Activated T-helper 1 cell treated with anti-CD3 and anti-CD28 coated beads, Interleukin-12 subunit alpha, Interleukin-12 subunit beta, Interleukin-2, Interleukin-4 antibody, amounts not matched to agents 30 ng/mL and 10 ng/mL and 1 ng/mL, durations not matched to agents 14 hours and 24 hours and 36 hours (primary cell): ENCODE data around the gene PATZ1. TPM values are rescaled to one million over a fixed set of nuclear protein-coding genes. Genes with fewer than 3 reads are reported as not detected.
"Not testable (repeated sequence)": the region's sequence is repeated elsewhere in the genome, so short reads cannot be mapped to it uniquely, and the experiment has no call there.

Experiments used
- DNase-seq: peaks from one replicate; pipeline ENCODE4 v3.0.0; 2021; ENCODE audit warnings: low spot score
- H3K27ac Mint-ChIP-seq: one replicate; pipeline ENCODE4 v1.8.0; 2021; ENCODE audit warnings: mild to moderate bottlenecking, mixed read lengths
- H3K27me3 Mint-ChIP-seq: one replicate; pipeline ENCODE4 v1.8.0; 2022; ENCODE audit warnings: mild to moderate bottlenecking, moderate library complexity, mixed read lengths; ENCODE audit not compliant: insufficient read depth
- H3K36me3 Mint-ChIP-seq: one replicate; pipeline ENCODE4 v1.8.0; 2021; ENCODE audit warnings: low read depth, mixed read lengths
- H3K4me1 Mint-ChIP-seq: one replicate; pipeline ENCODE4 v1.8.0; 2021; ENCODE audit warnings: low read depth, mixed read lengths
- H3K4me3 Mint-ChIP-seq: one replicate; pipeline ENCODE4 v1.8.0; 2021; ENCODE audit warnings: mild to moderate bottlenecking, moderate library complexity, mixed read lengths
- H3K9me3 Mint-ChIP-seq: one replicate; pipeline ENCODE4 v1.8.0; 2021; ENCODE audit warnings: mixed read lengths
- intact Hi-C: fragments of 100-400 bp; cut with micrococcal nuclease; formaldehyde crosslinking; loops from one replicate; pipeline ENCODE4 v1.15.1; 2024
- total RNA-seq: library from RNA; stranded (reverse); gene quantifications from 2 replicates; pipeline ENCODE4 v1.2.3, GENCODE V29; 2022

Gene PATZ1, protein sequence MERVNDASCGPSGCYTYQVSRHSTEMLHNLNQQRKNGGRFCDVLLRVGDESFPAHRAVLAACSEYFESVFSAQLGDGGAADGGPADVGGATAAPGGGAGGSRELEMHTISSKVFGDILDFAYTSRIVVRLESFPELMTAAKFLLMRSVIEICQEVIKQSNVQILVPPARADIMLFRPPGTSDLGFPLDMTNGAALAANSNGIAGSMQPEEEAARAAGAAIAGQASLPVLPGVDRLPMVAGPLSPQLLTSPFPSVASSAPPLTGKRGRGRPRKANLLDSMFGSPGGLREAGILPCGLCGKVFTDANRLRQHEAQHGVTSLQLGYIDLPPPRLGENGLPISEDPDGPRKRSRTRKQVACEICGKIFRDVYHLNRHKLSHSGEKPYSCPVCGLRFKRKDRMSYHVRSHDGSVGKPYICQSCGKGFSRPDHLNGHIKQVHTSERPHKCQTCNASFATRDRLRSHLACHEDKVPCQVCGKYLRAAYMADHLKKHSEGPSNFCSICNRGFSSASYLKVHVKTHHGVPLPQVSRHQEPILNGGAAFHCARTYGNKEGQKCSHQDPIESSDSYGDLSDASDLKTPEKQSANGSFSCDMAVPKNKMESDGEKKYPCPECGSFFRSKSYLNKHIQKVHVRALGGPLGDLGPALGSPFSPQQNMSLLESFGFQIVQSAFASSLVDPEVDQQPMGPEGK
- total RNA-seq: 29.5 and 31.5 TPM in 2 replicates

DNA sequence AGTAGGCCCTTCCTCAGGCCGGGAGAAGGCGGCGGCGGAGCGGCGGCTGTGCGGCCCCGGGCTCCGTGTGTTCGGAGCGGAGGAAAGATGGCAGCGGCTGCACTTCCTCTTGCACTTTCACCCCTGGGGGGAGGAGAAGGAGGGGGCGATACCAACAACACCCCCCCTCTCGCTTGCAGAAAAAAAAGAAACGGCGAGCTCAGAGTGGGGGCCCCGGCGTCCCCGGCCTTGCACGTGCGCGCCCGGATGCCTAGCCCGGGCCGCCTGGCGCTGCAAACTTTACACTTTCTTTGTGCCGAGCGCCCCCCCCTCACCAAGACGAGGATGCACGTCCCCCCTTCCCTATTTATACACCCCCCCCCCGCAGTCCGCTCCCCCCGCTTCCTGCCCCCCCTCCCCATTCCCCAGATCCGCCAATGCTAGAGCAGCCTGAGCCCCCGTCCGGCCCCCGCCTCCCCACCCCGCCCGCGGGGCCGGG lies at the start of gene PATZ1:
Gene PATZ1 (minus strand): TSS at position 92 of the 478 bp plus-strand sequence. CDS start 744 bp downstream, outside the sequence.
- no peaks in the 10 kb centered on the region for H3K27me3 Mint-ChIP-seq
- intact Hi-C loops: loop anchor here (1.0 to 5.0 kb wide), 4 partner anchors 53 to 406 kb away; partner anchors contain the start of genes DEPDC5, DRG1, EIF4ENIF1 and PRR14L
- H3K4me3 Mint-ChIP-seq: peak within 1 kb of the TSS; percentile 87
- DNase-seq: peak; percentile 63
- peaks cover 35% of the 10 kb centered on the region for H3K36me3 Mint-ChIP-seq
- H3K4me1 Mint-ChIP-seq: peaks cover 41% of the 10 kb centered on the region
- H3K27ac Mint-ChIP-seq: peak within 1 kb of the TSS; percentile 89
- no peaks in the 10 kb centered on the region for H3K9me3 Mint-ChIP-seq

DNA sequence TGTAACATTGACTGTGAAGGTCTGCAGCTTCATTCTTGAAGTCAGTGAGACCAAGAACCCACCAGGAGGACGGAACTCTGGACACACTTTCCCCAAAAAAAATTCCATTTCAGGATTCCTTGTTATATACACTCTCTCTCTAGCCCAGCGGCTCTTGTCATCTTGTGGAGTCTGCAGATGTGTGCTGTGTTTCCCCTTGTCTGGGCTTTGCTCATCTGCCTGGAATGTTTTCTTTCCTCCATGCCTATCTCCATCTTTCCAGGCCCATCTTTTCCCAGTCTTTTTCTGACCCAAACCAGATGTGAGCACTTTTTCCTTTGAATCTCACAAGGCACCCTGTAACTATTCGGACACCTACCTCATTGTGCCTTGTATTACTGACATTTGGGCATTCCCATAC lies 48.2 kb upstream of the PATZ1 start:
- Mint-ChIP-seq H3K4me3 (no peak overlapping the region), H3K4me1 (no peaks in the 10 kb centered on the region), H3K36me3 (no peaks in the 10 kb centered on the region), H3K27ac (no peak overlapping the region), H3K27me3 (peaks cover 10% of the 10 kb centered on the region), H3K9me3 (peaks cover 4% of the 10 kb centered on the region)
- DNase-seq: no peak
- intact Hi-C loops: loop anchor here (10.0 kb wide), 1 partner anchor 430 kb away; the partner anchor contains the start of genes MORC2 and TUG1

DNA sequence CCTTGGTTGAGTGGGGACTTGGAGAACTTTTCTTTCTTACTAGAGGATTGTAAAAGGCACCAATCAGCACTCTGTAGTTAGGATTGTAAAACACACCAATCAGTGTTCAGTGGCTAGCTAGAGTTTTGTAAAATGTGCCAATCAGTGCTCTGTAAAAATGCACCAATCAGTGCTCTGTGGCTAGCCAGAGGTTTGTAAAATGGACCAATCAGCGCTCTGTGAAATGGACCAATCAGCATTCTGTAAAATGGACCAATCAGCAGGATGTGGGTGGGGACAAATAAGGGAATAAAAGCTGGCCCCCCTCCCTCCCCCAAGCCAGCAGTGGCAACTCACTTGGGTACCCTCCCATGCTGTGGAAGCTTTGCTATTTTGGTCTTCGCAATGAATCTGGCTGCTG lies 47.7 kb upstream of the PATZ1 start:
- H3K4me3 Mint-ChIP-seq: no peak overlapping the region
- intact Hi-C loops: loop anchor here (10.0 kb wide), 1 partner anchor 429 kb away; the partner anchor contains the start of genes MORC2 and TUG1
- DNase-seq: no peak
- no peaks in the 10 kb centered on the region for H3K36me3 Mint-ChIP-seq
- H3K4me1 Mint-ChIP-seq: no peaks in the 10 kb centered on the region
- H3K27ac Mint-ChIP-seq: no peak overlapping the region
- peaks cover 10% of the 10 kb centered on the region for H3K27me3 Mint-ChIP-seq
- peaks cover 4% of the 10 kb centered on the region for H3K9me3 Mint-ChIP-seq

DNA sequence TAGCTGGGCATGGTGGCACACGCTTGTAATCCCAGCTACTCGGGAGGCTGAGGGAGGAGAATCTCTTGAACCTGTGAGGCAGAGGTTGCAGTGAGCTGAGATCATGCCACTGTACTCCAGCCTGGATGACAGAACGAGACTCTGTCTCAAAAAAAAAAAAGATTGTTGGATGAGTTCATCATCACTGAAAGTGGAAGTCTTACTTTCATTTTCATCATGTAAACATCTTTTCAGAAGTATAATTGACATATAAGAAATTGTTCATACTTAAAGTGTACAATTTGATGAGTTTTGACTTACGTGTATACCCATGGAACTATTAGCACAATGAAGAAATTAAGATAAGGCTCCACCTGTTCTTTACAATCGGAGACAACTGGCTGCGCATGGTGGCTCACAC lies 32.5 kb upstream of the PATZ1 start:
- H3K27me3 Mint-ChIP-seq, intact Hi-C loops, H3K27ac Mint-ChIP-seq, H3K4me3 Mint-ChIP-seq, H3K9me3 Mint-ChIP-seq, H3K4me1 Mint-ChIP-seq, H3K36me3 Mint-ChIP-seq, DNase-seq: not testable (repeated sequence)

DNA sequence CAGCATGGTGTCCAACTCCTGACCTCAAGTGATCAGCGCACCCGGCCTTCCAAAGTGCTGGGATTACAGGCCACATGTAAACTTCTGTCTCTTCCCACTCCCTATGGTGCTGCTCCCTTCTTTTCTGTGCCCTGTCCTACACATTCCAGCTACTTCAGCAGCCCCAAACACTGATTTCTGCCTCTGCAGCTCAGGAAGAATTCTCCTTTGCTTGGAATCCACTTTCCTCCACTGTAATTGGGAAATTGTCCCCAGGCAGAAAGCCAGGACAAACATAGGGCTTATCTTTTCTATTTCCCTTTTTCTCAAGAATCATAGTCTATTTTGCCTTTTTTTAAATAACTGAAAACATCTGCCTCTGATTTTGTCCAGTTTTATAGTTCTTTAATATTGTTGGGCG lies 32.0 kb upstream of the PATZ1 start:
- H3K27ac Mint-ChIP-seq: no peak overlapping the region
- intact Hi-C loops: no loop called here
- H3K36me3 Mint-ChIP-seq: no peaks in the 10 kb centered on the region
- H3K9me3 Mint-ChIP-seq: no peaks in the 10 kb centered on the region
- DNase-seq: no peak
- peaks cover 5% of the 10 kb centered on the region for H3K27me3 Mint-ChIP-seq
- H3K4me1 Mint-ChIP-seq: peaks cover 7% of the 10 kb centered on the region
- H3K4me3 Mint-ChIP-seq: no peak overlapping the region

DNA sequence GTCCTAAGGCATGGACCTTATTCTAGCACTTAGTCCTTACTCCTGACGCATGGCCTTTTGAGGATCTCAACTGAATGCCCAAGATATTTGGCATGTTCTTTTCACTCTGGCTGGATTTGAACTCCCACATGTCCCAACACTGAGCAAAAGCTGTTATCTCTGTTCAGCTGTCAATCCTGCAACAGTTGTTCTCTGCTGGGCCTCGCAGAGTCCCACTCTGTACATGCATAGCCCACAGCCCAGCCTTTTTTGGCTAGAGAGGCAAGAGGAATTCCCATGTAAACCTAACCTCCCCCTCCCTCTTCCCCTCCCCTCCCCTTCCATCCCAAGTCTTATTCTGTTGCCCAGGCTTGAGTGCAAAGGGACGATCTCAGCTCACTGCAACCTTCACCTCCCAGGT lies 31.5 kb upstream of the PATZ1 start:
- Mint-ChIP-seq H3K27ac (no peak overlapping the region), H3K4me1 (peaks cover 7% of the 10 kb centered on the region), H3K36me3 (no peaks in the 10 kb centered on the region), H3K27me3 (peaks cover 5% of the 10 kb centered on the region), H3K9me3 (no peaks in the 10 kb centered on the region), H3K4me3 (no peak overlapping the region)
- intact Hi-C loops: no loop called here
- no peak for DNase-seq

DNA sequence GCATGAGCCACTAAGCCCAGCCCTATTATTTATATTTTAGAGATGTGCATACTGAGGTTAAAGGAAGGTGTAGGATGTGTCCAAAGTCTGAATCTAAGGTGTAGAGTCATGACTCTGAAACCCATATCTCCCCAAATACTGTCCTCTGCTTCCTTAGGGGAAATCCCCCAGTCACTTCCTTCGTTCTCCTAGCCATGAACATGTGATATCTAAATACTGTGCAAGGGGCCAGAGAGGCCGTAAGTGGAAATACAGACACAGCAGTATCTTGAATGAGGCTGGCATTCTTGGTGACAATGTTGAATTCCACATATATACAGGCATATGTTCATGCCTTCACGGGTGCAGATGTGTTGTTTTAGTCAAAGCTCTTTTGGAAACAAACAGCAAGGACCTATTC lies 21.3 kb upstream of the PATZ1 start:
- H3K36me3 Mint-ChIP-seq: no peaks in the 10 kb centered on the region
- H3K4me1 Mint-ChIP-seq: peaks cover 5% of the 10 kb centered on the region
- no peak overlapping the region for H3K27ac Mint-ChIP-seq
- no peak overlapping the region for H3K4me3 Mint-ChIP-seq
- DNase-seq: no peak
- H3K9me3 Mint-ChIP-seq: no peaks in the 10 kb centered on the region
- peaks cover 1% of the 10 kb centered on the region for H3K27me3 Mint-ChIP-seq
- intact Hi-C loops: no loop called here

DNA sequence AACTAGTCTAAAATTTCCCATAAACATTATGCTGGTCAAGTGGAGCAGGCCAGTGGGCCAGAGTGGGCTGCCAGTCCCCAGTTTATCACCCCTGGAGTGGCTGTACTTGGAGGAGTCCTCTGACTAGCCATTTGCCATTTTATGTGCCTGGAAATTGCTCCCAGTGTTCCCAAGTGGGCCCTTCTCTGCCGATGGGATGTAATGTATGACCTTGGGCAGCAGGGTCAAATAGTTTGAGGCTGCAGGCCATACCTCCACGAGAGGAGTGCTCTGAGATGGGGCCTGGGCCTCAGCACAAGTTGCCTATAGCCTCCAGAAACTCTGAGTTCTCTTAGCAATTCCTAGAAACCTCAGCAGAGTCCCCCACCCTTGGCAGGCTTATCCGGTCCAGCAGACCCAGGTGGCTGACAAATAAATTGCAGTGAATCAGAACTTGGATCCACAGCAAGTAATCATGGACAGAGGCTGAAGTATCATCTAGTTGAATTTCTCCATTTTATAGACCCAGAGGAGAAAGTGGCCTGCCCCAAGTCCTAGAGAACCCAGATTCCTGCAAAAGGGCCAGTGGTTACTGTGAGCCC lies 17.8 kb upstream of the PATZ1 start:
- peaks cover 5% of the 10 kb centered on the region for H3K4me1 Mint-ChIP-seq
- H3K4me3 Mint-ChIP-seq: no peak overlapping the region
- no peak overlapping the region for H3K27ac Mint-ChIP-seq
- no peaks in the 10 kb centered on the region for H3K36me3 Mint-ChIP-seq
- no peaks in the 10 kb centered on the region for H3K9me3 Mint-ChIP-seq
- peaks cover 1% of the 10 kb centered on the region for H3K27me3 Mint-ChIP-seq
- no peak for DNase-seq
- intact Hi-C loops: no loop called here

DNA sequence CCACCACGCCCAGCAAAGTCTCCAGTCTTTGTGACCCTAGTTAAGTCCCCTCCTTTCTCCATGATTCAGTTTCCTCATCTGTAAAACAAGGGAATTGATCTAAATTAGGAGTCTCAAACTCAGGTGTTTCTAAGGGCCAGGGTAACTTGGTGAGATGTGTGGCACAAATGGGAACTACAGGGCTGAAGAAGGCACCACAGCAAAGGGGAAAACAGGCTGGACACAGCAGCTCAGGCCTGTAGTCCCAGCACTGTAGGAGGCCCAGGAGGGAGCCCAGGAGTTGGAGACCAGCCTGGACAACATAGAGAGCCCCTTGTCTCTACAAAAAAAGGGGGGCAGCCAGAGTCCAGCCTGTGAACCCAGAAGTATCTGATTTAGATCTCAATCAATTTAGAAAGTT lies 15.6 kb upstream of the PATZ1 start:
- intact Hi-C loops: no loop called here

DNA sequence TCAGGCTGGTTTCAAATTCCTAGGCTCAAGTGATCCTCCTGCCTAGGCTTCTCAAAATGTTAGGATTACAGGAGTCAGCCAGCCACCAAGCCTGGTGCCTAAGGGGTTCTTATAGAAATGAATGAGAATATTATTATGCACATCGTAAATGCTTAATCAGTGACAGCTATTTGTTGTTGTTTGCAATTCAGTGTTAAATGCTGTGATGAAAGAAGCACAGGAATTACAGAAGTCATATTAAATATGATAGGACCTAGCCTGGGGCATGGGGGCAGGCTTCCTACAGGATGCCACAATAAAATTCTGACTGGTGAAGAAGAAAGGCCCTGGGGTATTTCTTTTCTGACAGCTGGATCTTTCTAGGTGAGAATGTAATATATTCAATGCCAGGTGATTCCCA lies 13.9 kb upstream of the PATZ1 start:
- intact Hi-C loops: no loop called here
- Mint-ChIP-seq H3K4me1 (no peaks in the 10 kb centered on the region), H3K27me3 (no peaks in the 10 kb centered on the region), H3K36me3 (no peaks in the 10 kb centered on the region), H3K9me3 (no peaks in the 10 kb centered on the region), H3K27ac (no peak overlapping the region), H3K4me3 (no peak overlapping the region)
- DNase-seq: no peak

More for the DNA sequence above, 15.6 kb upstream of the PATZ1 start:
- Mint-ChIP-seq H3K27ac (no peak overlapping the region), H3K9me3 (no peaks in the 10 kb centered on the region), H3K36me3 (no peaks in the 10 kb centered on the region), H3K4me1 (no peaks in the 10 kb centered on the region), H3K27me3 (no peaks in the 10 kb centered on the region), H3K4me3 (no peak overlapping the region)
- no peak for DNase-seq

DNA sequence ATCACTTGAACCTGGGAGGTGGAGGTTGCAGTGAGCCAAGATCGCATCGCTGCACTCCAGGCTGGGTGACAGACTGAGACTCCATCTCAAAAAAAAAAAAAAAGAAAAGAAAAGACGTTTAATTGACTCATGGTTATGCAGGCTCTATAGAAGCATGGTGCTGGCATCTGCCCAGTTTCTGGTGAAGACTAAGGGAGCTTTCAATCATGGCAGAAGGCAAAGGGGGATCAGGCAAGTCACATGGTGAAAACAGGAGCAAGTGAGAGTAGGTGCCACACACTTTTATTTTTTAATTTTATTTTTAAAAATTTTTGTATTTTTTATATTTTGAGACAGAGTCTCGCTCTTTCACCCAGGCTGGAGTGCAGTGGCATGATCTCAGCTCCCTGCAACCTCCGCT lies 8.4 kb upstream of the PATZ1 start:
- Mint-ChIP-seq H3K27ac (no peak overlapping the region), H3K9me3 (no peaks in the 10 kb centered on the region), H3K27me3 (no peaks in the 10 kb centered on the region), H3K4me3 (no peak overlapping the region), H3K36me3 (no peaks in the 10 kb centered on the region), H3K4me1 (no peaks in the 10 kb centered on the region)
- no peak for DNase-seq
- intact Hi-C loops: no loop called here

DNA sequence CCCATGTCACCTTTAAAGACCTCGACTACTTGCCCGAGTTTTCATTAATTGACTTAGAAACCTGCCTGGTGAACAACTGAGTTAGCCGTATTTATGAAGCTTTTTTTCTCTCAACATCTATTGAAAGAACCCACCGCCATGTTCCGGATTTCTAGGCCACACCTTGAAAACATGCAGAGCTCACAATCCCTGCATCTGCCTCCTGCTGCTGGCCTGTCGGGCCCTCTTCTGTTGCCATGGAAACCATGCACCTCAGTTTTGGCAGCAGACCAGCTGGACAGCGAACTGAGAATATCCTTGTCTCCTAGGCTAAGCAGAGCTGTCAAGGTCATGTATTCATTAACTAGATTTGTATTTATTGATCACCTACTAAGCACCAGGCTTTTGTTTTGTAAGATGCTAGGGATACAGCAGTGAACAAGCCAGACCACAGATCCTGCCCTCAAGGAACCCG lies 4.3 kb upstream of the PATZ1 start:
- H3K4me3 Mint-ChIP-seq: no peak overlapping the region
- intact Hi-C loops: no loop called here
- H3K4me1 Mint-ChIP-seq: peaks cover 5% of the 10 kb centered on the region
- DNase-seq: no peak
- no peaks in the 10 kb centered on the region for H3K36me3 Mint-ChIP-seq
- no peaks in the 10 kb centered on the region for H3K9me3 Mint-ChIP-seq
- no peak overlapping the region for H3K27ac Mint-ChIP-seq
- no peaks in the 10 kb centered on the region for H3K27me3 Mint-ChIP-seq

DNA sequence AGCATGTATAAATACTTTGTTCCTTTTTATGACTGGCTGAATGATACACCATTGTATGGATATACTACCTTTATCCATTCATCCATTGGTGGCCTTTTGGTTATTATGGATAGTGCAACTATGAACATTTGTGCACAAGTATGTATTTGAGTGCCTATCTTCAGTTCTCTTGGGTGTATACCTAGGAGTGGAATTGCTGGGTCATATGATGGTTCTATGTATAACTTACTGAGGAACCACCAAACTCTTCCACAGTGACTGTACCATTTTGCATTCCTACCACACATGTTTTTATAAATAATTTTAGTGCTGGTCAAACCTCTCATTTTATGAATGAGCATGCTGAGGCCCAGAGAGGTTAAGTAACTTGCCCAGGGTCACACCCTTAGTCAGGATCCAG lies 3.8 kb upstream of the PATZ1 start:
- Mint-ChIP-seq H3K36me3 (peaks cover under 1% of the 10 kb centered on the region), H3K9me3 (no peaks in the 10 kb centered on the region), H3K4me3 (no peak overlapping the region), H3K4me1 (peaks cover 6% of the 10 kb centered on the region), H3K27ac (no peak overlapping the region), H3K27me3 (no peaks in the 10 kb centered on the region)
- DNase-seq: no peak
- intact Hi-C loops: loop anchor here (5.0 kb wide), 2 partner anchors 188 to 402 kb away; partner anchors contain the start of genes DEPDC5, PRR14L and RNF185
